ENCODE results near the gene DNAJC10. TPM values are rescaled to one million over a fixed set of nuclear protein-coding genes. Genes with fewer than 3 reads are reported as not detected.
"Not testable (repeated sequence)": the region's sequence is repeated elsewhere in the genome, so short reads cannot be mapped to it uniquely, and the experiment has no call there.

DNAJC10 gene
- total RNA-seq, 1 donor from 2014 or later = 57.7 TPM

DNA sequence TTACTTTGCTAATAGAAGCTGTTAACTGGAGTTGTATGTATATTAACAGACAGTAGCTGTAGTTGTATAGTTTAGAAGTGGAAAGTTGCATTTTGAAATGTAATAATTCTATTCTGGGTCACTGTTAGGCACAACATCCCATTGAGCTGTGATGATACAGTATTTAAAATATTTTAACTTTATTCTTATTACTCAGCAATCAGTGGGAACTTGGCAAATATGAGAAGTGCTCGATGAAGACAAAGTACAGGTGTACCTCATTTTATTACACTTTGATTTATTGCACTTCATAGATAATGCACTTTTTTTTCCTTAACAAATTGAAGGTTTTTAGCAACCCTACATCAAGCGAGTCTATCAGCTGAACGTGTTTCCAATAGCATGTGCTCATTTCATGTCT, 8.6 kb downstream of the DNAJC10 start:
- DNase-seq (ENCODE audit: low read depth) = no peak

- DNase-seq (ENCODE audit: low read depth) = no peak
Measured at GRCh38 chr2:182726473-182726872, 10.4 kb downstream of the DNAJC10 start.

- no peak for DNase-seq (ENCODE audit: low read depth)
Measured at GRCh38 chr2:182728014-182728413, 12.0 kb downstream of the DNAJC10 start.

DNA sequence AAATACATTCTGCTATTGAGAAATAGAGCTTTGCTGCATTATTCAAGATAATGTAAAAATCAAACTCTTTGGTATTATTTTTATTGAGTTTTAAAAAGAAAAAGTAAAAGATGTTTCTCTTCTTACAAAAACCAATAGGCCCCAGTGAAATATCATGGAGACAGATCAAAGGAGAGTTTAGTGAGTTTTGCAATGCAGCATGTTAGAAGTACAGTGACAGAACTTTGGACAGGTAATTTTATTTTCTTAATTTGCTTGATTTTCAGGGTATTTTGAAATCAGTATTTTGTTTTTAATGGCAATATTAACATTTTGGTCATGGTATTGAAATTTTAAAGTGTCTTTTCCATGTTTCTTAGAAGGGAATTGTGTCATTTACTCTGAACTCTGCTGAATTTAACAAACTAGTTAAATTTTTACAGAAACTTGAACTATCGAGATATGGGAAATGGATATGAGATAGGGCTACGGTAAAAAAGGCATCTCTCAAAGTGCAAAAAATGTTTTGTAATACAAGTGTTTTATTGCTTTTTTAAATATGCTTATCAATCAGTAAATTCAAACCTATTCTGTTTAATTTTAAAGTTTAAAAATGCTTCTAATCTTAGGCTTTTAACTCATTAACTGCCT, 13.8 kb downstream of the DNAJC10 start:
- DNase-seq (ENCODE audit: low read depth) = no peak

DNA sequence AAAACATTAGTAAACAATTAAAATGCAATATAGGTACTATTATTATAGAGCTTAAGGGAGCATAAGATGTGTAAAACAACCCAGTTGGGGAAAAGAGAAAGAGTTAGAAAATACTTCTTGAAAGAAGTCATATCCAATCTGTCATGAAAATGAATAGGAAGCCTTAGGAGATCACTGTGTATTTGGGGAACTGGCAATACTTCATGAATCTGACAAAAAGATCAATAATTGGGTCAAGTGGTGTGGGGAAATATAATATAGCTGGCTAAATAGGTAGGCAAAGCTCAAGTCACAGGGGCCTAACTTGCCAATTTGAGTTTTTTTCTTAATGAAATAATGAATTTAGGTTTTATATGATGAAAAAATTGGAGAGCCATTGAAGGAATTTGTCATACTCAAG, 14.4 kb downstream of the DNAJC10 start:
- DNase-seq (ENCODE audit: low read depth) = no peak

DNA sequence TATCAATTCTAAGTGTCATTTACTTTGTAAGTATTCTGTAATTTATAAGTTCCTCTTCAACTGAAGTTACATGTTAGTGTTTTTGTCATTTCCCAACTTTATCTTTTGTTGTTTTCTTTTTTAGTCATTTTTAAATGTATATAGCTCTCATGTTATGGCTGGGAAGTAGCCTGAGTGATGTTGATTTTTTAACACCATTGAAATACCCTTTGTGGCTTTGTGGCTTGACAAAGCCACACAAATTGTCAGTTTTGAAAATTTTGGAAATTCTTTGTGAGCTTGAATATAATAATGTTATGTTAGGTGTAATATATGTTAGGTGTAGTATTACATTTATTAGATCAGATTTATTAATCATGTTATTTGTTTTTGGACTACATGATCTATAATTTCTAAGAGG, 16.7 kb downstream of the DNAJC10 start:
- DNase-seq (ENCODE audit: low read depth) = no peak

- DNase-seq (ENCODE audit: low read depth) = no peak
Measured at GRCh38 chr2:182733572-182733971, 17.5 kb downstream of the DNAJC10 start.

- DNase-seq (ENCODE audit: low read depth) = not testable (repeated sequence)
Measured at GRCh38 chr2:182736856-182737255, 20.8 kb downstream of the DNAJC10 start.

DNA sequence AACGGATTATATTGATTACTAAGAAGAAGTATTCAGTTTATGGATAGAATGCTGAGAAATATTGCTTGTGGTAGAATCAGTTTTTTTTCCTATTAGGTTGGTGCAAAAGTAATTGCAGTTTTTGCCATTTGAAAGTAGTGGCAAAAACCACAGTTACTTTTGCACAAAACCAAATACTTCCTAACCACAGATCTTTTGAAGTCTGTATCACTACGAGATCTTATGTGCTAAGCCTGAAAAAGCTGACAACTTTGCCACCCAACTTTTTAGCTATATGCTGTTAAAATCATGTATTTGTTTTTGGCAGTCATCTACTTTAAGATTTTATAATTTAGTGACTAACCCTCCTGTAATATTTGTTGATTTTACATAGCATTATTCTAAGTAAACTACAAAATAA, 24.6 kb downstream of the DNAJC10 start:
- no peak for DNase-seq (ENCODE audit: low read depth)

DNA sequence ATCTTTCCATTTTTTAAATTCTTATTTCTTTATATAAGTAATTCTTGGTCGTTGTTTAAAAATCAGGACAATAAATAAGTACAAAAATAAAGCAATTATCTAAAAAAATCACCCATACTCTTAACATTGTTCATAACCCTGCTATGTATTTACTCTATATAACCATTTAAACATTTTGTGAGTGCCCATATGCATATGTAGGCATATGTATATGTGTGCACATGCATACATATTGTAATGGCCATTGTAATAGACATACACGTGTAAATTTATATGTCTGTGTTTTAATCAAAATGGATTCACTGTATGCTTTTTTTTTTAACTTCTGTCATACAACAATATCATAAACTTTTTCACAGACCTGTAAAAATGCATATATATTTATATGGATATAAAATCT, 25.6 kb downstream of the DNAJC10 start:
- no peak for DNase-seq (ENCODE audit: low read depth)

- no peak for DNase-seq (ENCODE audit: low read depth)
Measured at GRCh38 chr2:182744490-182744889, 28.4 kb downstream of the DNAJC10 start.

- DNase-seq (ENCODE audit: low read depth) = no peak
Measured at GRCh38 chr2:182745061-182745460, 29.0 kb downstream of the DNAJC10 start.

- DNase-seq (ENCODE audit: low read depth) = not testable (repeated sequence)
Measured at GRCh38 chr2:182745894-182746293, 29.8 kb downstream of the DNAJC10 start.

- no peak for DNase-seq (ENCODE audit: low read depth)
Measured at GRCh38 chr2:182754231-182754630, 38.2 kb downstream of the DNAJC10 start.

- no peak for DNase-seq (ENCODE audit: low read depth)
Measured at GRCh38 chr2:182758379-182758778, 42.3 kb downstream of the DNAJC10 start.

DNA sequence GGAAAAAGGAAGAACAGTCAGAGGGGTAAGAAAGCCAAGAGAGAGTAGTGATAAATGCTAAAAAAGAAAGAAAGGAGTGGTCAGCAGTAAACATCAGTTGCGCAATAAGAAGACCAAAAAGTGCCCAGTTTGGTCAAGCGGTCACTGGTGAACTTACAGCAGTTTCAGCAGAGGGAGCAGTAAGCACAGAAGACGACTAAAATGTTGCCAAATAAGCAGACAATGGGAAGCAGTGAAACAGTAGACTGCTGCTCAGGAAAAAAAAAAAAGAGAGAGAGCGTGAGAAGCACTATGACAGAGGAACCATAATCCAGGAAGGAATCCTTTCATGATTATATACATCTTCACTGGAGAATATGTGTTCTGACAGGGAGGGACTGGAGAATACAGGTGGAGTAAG, 45.8 kb downstream of the DNAJC10 start:
- DNase-seq (ENCODE audit: low read depth) = peak; percentile 56

- peak; percentile 82 for DNase-seq (ENCODE audit: low read depth)
Measured at GRCh38 chr2:182763311-182763912, 47.4 kb downstream of the DNAJC10 start.

DNA sequence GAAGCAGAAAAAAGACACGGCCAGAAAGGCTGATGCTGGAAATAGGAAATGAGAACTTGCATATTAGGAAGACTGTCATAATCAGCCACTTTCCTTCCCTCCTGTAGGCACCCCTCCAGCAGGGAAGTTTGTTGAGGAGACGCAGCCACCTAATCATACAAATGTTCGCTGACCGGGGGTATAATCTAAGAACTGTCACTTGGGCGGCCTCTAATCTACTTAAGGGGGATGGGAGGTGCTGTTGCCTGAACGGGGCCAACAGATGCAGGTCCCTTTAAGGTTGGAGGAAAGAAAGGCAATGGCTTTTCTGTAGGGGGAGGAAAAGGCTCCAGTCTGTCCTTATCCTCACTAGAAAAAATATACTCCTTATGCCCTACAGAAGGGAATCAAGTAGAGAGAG, 50.6 kb downstream of the DNAJC10 start:
- DNase-seq (ENCODE audit: low read depth) = no peak

DNA sequence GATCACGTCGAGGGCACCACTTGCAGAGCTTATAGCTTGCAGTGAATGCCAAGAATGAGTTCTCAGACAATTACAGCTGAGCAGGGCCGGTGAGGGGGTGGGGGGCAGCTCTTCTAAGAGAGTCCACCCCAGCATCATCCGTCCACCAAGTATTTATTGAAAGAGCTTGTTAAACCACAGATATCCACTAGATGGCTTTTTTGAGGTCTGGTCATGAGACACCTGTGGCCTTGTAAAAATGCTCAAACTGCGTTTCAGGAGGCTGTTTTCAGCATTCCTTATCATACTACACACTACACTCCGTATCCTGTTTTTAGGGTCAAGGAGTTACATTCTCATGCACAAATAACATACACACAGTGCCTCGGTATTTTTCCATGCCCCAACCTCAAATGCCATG, 51.5 kb downstream of the DNAJC10 start:
- peak; percentile 53 for DNase-seq (ENCODE audit: low read depth)

- DNase-seq (ENCODE audit: low read depth) = not testable (repeated sequence)
Measured at GRCh38 chr2:182768950-182769349, 52.9 kb downstream of the DNAJC10 start.

- no peak for DNase-seq (ENCODE audit: low read depth)
Measured at GRCh38 chr2:182779323-182779722, 63.3 kb downstream of the DNAJC10 start.

- not testable (repeated sequence) for DNase-seq (ENCODE audit: low read depth)
Measured at GRCh38 chr2:182781099-182781498, 65.0 kb downstream of the DNAJC10 start.

GRCh38 chr2:182782686-182783085, 66.6 kb downstream of the DNAJC10 start:
- not testable (repeated sequence) for DNase-seq (ENCODE audit: low read depth)

All from myocyte (in vitro differentiated cells).